Inferior parietal cortex (tissue), 1 donor: Measurements from ENCODE around the gene FAM171A2.

ENCODE experiments used
- DNase-seq: peaks from one replicate; pipeline ENCODE4 v3.0.0-alpha.2; 2016; ENCODE audit errors: extremely low spot score

The FAM171A2 gene

DNA sequence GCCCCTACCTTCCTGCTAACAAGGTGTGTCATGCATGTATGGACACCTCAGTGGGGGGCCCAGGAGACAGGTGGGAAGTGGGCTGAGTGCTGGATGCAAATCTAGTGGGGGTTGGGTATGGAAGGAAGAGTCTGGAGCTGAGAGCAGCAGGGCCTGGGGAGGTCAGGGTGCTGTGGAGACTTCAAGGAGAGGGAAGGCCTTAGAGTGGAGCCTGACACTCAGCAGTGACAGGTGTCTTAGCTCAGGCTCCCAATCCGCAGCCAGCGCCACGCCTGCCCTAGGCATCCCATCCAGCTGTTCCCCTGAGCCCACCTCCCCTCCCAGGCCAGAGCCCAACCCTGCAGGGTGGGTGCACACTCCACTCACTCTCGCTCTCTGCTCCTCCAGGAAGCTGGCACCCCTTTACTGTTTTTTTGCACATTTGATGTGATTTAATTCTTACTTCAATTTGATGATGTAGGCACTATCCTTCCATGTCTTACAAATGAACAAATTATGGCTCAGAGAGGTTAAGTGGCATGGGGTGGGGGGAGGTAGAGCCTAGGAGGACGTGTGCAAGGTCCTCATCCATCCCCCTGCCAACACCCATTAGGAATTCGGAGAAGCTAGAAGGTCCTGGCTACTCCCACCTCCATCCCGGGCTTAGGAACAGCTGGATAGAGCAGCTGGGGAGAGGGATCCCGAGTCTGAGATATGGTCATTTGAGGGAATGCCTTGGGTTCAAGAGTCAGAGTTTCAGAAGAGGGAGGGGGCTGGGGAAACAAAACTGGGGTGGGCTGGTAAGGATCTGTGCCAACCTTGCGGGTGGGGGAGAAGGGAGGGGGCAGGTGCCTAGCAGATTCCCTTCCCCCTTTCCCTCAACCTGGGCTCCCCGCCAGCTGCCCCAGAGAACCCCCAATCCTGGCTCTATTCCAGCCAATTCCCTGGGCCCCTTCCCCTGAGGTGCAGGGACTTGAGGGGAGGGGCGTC, 2.1 kb downstream of the FAM171A2 start:
- no peak for DNase-seq

DNA sequence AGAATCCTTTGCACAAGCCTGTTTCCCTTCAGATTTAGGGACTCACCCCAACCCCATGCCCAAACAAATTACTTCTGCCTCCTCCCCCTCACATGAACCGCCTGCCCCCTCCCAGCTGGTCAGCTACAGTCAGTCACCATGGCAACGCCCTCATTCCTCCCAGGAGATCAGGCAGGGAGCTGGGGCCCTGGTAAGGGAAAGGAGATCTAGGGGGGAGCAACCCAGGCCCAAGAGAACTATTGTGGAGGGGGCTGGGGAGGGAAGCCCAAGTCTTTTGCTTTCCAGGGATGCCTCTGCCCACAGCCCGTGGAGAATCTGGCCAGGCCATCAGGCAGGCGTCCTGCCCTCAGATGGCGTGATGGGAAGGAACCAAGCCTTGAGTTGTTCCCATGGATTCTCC, 2.8 kb downstream of the FAM171A2 start:
- DNase-seq: no peak

DNA sequence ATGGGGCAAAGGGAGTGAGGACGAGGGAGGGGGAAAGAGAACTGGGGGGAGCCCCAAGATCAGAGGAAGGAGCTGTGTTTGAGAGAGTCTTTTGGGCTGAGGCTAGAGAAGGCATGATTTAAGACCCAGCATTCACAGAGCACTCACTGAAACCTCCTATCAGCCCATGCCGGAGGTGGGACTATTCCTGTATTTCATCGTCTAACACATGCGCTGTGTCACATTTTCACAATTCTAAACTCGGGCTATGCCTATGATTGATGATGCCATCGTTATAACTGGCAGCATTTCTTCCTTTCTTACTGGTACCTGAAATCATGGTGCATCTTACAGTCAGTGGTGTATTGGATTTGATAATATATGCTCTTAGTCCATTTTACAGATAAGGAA, 3.5 kb downstream of the FAM171A2 start:
- no peak for DNase-seq

DNA sequence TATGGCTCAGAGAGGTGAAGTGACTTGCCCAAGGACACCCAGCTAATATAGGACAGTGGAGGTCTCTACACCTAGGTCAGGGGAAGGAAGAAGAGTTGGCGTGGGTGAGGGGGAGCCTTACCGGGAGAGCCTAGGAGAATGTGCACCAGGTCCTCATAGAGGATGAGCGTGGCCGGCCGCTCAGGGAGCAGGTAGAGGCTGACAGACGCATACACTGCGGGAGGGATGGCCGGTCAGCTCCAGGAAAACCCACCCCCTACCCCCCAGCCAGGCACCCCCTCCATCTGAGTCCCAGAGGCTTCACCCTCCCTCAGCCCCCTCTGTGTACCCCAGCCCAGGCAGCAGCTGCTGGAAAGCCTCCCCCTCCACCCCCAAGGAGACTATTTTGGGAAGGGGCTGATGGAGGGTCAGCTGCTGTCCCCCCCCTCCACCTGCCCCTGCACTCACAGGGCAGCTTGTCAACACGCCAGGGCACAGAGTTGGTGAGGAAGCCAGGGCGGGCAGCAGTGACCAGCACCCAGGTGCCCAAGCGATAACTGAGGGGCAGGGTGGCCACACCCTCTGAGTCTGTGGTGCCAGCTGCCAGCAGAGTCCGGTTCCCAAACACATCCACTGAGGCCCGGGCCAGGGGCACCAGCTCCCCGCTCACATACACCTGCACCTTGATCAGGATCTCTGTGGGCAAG, 4.1 kb downstream of the FAM171A2 start:
- DNase-seq: no peak

DNA sequence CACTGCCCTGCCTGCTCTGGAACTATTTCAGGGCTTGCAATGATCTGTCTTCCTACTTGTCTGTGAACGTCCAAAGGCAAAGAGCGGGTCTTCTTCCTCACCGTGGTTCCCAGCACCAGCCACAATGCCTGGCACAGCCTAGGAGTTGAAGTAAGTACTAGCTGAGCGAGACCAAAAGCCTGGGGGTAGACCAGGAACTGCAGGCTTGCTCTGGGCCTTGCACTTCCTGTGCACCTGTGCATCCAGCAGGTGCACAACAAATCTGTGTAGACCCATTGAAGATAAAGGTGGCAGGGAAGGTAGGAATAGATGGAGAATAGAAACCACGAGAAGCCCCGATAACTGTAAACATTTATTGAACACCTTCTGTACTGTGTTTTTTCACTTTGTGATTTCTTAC, 4.6 kb downstream of the FAM171A2 start:
- no peak for DNase-seq

DNA sequence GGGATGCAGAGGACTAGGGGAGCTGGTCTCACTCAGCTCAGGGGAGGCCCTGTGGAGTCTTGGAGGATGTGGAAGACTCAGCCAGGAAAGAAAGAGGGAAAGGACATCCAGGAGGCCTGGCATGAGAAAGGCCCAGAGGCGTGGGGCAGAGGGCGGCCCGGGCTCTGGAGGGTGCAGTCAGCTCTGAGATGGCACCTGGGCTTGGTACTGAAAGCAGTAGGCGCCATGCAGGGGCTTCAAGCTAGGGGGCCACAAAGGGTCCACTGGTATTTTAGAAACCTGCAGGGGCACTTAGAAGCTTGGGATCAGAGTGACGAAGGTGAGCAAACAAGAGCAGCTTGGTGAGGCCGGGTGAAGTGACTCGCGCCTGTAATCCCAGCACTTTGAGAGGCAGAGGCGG, 5.6 kb downstream of the FAM171A2 start:
- DNase-seq: no peak

DNA sequence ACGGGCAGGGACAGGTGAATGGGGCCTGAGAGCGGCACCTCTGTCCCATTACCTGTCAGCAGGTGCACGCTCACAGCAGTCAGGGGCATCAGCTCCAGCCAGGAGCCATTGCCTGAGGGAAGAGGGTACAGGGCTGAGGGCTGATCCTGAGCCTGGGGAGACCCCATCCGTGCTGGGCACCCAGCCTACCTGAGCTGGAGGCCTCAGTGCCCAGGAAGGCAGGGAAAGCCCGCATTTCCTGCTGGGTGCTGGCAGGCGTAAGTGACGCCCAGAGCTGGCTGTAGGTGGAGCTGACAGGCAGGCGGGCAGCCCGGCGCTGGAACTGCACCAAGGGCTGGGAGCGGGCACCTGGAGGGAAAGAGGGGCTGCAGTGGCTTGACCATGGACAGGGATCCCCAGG, 7.4 kb downstream of the FAM171A2 start:
- no peak for DNase-seq

DNA sequence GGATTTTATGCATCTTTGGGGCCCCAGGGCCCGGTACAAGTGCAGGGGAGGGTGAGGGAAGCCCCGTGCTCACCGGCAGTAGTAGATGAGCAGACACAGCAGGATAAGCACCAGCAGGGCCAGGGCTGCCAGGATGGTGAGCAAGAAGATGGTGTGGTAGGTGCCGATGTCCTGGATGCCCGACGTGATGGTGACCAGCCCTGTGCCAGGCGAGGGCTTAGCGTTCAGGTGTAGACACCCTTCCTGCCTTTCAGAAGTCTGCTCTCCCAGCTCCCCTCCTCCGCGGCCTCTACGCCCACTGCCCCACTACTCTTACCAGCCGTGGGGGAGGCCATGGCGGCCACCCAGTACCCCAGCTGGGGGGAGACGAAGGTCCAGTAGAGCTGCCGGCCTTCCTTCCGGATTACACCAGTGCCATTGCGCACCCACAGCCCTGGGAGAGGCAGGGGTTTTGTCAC, 8.0 kb downstream of the FAM171A2 start:
- no peak for DNase-seq

DNA sequence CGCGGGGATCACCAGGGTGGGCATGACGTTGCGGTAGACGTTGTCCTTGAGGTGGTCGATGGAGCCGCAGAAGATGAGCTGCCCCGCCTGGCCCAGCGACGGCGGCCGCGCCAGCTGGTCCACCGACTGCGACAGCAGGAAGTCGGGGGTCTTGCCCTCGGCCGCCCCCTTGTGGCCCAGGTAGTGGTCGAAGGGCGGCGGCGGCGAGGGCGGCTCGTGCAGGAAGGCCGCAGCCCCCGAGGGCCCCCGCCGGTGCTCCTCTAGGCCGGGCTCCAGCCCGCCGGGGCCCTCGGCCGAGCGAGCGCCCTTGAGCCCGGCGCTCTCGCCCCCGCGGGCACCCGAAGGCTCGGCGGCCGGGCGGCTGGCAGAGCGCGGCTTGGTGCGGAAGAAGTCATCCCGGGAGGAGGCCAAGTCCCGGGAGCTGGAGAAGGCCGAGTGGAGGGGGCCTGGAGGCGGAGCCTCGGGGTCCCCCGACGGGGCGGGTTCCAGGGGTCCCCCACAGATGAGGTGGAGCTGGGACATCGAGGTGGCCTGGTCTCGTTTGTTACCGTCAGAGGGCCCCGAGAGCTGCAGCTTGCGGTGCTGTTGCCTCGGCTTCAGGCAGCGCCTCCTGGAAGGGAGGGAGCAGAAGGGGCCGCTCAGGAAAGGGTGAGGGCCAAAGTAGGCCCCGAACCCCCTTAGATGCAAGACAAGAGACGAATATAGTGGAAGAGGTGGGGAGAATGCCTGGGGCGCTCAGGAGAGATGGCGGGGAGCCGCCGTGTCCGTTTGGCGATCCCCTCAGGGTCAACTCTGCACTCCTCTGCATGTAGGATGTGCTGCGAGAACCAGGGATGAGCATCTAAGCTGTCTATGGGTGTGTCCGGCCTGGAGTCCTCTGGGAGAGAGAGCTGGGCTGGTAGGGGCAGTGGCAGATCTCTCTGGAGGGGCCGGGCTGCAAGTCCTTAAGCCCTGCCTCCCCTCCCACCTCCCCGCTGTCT, 8.8 kb downstream of the FAM171A2 start:
- no peak for DNase-seq

DNA sequence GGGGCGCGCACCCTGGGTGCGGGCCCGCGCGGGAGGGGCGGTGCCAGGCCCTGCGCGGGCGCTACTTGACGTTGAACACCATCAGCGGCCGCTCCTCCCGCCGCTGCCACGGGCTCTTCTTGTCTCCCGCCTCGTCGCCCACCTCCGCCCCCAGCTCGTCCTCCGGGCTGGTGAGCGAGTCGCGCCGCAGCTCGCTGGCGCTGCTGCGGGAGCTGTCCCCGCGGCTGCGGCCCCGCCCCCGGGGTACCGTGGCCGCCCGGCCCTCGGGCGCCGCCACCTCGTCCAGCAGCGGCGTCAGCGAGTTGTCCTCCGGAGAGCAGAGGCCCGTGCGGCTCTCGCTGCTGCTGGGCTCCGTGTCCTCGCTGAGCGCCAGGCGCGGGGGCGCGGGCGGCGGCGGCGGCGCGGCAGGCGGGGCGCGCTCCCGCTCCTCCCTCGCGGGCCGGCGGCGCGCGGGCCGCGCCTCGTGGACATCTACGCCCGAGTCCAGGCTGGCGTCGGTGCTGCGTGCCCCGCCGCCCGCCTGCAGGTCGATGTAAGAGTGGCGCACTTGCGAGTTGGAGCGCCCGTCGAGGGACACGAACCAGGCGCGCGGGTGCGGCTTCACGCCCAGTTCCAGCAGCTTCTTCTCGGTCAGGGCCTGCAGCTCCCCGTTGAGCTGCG, 9.9 kb downstream of the FAM171A2 start:
- DNase-seq: no peak

DNA sequence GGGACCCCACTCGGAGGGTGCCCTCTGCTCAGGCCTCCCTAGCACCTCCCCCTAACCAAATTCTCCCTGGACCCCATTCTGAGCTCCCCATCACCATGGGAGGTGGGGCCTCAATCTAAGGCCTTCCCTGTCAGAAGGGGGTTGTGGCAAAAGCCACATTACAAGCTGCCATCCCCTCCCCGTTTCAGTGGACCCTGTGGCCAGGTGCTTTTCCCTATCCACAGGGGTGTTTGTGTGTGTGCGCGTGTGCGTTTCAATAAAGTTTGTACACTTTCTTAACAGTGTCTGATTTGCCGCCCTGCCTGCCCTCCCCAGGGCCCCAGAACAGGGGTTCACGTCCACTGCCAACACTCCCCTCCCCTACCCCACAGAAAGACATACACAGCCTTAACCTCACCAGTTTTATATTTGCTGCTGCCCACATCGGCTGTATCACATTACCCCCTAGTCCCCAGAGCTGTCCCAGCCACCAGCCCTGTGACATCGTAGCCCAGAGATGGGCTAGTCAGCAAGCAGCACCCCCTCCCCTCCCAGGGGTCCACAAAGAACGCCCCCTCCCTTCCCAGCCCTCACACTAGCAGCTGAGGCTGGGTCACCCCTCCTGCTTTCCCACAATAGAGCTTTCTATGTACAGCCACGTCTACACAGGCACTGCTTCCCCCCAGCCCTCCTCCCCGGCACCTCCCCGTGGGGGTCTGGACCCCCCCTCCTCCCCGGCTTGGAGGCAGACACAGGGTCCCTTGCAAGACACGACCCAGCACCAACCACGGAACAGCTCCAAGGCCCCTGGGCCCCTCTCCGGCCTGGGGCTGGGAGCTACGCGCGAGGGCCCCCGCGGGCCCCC, 10.6 kb downstream of the FAM171A2 start:
- no peak for DNase-seq

DNA sequence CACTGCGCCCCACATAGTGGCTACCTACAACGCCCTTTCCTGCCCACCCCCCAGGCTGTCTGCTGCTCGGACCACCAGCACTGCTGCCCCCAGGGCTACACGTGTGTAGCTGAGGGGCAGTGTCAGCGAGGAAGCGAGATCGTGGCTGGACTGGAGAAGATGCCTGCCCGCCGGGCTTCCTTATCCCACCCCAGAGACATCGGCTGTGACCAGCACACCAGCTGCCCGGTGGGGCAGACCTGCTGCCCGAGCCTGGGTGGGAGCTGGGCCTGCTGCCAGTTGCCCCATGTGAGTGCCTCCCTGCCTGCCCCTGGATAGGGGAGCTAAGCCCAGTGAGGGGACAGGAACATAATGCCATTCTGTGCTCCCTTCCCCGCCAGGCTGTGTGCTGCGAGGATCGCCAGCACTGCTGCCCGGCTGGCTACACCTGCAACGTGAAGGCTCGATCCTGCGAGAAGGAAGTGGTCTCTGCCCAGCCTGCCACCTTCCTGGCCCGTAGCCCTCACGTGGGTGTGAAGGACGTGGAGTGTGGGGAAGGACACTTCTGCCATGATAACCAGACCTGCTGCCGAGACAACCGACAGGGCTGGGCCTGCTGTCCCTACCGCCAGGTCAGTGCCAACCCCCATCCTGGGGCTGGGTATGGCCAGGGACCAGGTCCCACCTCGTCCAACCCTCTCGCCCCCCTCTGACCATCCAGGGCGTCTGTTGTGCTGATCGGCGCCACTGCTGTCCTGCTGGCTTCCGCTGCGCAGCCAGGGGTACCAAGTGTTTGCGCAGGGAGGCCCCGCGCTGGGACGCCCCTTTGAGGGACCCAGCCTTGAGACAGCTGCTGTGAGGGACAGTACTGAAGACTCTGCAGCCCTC, 11.5 kb downstream of the FAM171A2 start:
- DNase-seq: no peak

DNA sequence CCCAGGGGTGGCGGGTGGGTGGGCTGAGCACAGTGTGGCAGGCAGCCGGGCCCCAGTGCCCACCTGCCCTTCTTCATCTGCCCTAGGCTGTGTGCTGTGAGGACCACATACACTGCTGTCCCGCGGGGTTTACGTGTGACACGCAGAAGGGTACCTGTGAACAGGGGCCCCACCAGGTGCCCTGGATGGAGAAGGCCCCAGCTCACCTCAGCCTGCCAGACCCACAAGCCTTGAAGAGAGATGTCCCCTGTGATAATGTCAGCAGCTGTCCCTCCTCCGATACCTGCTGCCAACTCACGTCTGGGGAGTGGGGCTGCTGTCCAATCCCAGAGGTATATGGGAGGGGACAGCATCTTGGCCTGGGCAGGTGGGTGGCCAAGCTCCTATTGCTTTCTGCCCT, 12.2 kb downstream of the FAM171A2 start:
- no peak for DNase-seq

DNA sequence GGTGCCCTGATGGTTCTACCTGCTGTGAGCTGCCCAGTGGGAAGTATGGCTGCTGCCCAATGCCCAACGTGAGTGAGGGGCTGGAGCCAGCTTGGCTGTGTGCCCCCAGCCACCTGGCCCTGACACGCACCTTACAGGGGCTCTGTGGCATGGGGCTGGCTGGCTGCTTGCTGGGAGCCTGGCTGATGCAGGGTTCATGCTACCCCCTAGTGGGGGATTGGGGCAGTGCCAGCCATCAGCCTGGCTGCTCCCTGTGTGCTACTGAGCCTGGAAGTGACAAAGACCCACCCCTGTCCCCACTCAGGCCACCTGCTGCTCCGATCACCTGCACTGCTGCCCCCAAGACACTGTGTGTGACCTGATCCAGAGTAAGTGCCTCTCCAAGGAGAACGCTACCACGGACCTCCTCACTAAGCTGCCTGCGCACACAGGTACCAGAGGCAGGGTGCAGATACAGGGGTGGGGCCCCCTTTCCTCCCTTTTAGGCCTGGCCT, 12.9 kb downstream of the FAM171A2 start:
- DNase-seq: peak; percentile 69

DNA sequence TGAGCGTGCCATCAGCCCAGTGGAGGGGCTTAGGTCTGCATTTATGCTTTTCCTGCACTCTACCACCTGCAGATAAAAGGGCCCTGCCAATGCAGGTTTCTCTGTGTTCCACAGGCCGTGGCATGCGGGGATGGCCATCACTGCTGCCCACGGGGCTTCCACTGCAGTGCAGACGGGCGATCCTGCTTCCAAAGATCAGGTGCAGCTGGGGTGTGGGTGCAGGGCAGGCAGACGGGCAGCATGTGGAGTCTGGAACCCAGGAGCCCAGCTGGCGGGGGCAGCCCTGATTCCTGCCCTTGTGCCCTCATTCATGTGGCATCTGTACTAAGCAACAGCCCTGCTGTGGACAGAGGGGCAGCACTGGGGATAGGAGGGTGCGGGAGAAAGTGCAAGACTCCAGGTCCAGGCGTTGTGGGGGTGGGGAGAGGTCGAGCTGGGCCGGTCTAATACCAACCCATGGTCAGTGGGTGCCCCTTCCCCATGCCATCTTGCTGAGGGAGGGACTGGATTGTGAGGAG, 14.0 kb downstream of the FAM171A2 start:
- no peak for DNase-seq

DNA sequence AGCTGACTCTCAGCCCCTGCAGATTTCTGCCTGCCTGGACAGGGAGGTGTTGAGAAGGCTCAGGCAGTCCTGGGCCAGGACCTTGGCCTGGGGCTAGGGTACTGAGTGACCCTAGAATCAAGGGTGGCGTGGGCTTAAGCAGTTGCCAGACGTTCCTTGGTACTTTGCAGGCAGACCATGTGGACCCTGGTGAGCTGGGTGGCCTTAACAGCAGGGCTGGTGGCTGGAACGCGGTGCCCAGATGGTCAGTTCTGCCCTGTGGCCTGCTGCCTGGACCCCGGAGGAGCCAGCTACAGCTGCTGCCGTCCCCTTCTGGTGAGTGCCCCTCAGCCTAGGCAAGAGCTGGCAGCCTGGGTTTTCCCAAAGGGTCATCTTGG, 14.7 kb downstream of the FAM171A2 start:
- DNase-seq: no peak

DNA sequence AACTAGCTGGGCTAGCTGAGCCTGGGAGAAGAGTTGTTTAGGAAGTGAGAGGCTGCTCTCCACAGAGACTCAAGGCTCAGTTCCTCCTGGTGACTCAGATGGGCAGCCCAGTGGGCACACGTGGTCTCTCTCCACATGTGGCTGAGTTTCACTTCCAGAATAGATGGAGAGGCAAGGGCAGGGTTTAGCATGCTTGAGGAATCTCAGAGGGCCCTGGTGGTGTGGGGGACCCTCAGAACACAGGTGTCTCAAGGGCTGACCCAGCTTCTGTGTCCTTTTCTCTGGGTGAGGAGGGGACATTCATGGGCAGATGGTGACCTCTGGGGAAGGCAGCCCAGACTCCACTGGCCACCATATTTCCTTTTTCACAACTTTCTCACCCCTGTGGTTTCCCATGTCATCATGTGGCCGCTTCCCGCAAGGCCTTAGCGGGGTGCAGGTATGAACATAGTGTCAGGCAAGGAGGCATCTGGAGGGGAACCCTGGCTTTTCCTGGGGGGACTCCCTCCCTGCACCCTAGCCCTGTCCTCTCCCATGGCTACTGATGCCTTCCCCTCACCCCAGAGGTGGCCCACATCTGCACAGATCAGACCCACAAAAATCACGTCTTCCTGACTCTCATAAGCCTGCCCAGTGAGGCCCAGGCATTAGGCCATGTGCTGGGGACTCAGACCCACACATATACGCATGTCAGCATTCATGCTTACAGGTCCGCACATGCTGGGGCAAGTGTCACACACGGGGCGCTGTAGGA, 15.2 kb downstream of the FAM171A2 start:
- DNase-seq: peak; percentile 32
